Choroid plexus epithelial cell (primary cell): ENCODE measurements around the gene MMS19.

Experiments
- DNase-seq: peaks from one replicate; pipeline ENCODE4 v3.0.0-alpha.2; 2010; ENCODE audit warnings: low read depth
- H3K4me3 ChIP-seq: 2 replicates; pipeline ENCODE4 v1.5.1; 2011; ENCODE audit warnings: low read depth, mild to moderate bottlenecking, control low read depth, low read length, moderate library complexity
- TF ChIP-seq, protein P1 (sequence below): conservative IDR thresholded peaks from 2 replicates; pipeline ENCODE4 v1.5.1; 2011; ENCODE audit warnings: low read depth, mild to moderate bottlenecking, control low read depth, inconsistent platforms, low read length, moderate library complexity

MMS19 gene

DNA sequence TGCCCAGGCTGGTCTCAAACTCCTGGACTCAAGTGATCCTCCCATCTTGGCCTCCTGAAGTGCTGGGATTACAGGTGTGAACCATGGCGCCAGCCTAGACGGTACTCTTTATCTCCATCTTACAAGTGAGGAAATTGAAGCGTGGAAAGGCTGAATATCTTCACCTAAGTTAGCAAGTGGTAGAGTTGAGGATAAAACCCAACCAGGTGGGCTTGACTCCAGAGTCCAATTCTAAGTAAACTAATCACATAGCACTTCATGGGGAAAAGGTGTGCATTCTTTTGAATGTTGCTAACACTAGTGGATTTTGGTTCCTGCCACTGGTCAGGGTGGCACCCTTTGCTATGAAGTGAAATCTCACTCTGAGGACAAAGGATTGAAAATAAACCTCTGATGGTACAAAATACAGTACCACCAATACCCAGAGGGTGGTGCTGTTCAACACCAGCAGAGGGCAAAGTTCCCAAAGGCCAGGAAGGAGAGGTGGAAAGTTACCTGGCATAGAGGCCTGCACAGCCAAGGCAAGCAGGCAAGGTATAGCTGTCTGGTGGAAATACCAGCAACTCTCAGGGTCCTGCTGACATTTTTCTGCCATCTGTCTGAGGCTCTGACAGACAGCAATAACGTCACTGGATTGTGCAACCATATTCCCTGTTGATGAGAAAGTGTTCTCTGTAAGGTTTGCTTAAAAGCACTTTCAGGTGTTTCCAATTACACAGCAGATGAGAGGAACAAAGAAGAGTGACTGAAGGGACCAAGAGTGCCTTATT is 34.7 kb downstream of the MMS19 start:
- TF ChIP-seq, protein P1, sequence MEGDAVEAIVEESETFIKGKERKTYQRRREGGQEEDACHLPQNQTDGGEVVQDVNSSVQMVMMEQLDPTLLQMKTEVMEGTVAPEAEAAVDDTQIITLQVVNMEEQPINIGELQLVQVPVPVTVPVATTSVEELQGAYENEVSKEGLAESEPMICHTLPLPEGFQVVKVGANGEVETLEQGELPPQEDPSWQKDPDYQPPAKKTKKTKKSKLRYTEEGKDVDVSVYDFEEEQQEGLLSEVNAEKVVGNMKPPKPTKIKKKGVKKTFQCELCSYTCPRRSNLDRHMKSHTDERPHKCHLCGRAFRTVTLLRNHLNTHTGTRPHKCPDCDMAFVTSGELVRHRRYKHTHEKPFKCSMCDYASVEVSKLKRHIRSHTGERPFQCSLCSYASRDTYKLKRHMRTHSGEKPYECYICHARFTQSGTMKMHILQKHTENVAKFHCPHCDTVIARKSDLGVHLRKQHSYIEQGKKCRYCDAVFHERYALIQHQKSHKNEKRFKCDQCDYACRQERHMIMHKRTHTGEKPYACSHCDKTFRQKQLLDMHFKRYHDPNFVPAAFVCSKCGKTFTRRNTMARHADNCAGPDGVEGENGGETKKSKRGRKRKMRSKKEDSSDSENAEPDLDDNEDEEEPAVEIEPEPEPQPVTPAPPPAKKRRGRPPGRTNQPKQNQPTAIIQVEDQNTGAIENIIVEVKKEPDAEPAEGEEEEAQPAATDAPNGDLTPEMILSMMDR = peak; percentile 97
- peak; percentile 64 for DNase-seq
- no peak overlapping the region for H3K4me3 ChIP-seq

DNA sequence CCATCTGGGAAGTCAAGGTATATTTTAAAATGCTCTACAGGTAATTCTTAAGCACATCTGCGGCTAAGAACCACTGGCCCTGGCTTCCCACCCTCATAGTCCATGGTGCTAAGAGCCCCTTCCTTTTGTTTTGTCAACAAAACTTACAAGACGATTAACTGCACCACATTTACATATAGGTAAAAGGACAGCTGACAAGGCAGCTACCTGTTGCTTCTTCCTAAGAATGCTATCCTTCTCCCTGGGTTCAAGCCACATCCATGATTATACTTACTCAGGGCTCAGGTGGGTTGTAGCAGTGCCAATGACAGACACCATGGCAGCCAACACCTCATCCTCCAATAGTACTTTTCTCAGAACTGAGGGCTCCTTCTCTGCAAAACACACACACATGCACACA is 35.9 kb downstream of the MMS19 start:
- TF ChIP-seq, protein P1 = no peak
- DNase-seq = no peak
- no peak overlapping the region for H3K4me3 ChIP-seq

- TF ChIP-seq, protein P1 = no peak
- DNase-seq = no peak
- no peak overlapping the region for H3K4me3 ChIP-seq
Observed at GRCh38 chr10:97459933-97460332, 38.3 kb downstream of the MMS19 start.

DNA sequence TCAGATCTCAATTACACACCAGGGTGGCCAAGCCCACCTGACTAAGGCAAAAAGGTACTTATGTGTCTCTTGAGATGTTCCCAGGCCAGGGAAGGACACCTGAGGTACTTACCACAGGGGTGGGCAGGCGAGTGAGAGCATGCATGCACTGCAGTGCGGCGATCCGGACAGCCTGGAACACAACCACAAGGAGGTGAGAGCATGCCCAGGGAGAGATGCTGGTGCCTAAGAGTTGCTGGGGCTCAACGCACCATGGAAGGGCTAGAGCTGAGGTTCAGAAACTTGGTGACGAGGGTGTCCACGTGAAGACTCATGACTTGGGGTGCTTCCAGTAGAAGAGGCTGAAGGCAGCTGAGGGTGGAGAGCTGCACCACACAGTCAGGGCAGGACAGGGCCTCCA is 39.1 kb downstream of the MMS19 start:
- no peak overlapping the region for H3K4me3 ChIP-seq
- DNase-seq = no peak
- TF ChIP-seq, protein P1 = no peak

DNA sequence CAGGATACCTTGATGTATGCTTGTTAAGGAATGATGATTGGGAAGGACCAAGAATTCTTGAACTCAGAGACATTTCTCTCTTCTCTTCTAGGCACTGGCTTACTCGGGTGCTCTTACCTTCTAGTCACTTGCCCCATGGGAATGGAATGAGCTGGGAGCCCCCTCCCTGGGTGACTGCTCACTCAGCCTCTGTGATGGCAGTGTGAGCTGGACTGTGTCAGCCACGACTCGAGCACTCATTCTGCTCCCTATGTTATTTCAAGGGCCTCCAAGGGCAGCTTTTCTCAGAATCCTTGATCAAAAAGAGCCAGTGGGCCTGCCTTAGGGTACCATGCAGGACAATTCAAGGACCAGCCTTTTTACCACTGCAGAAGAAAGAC is 41.5 kb downstream of the MMS19 start:
- H3K4me3 ChIP-seq = no peak overlapping the region
- DNase-seq = no peak
- TF ChIP-seq, protein P1 = no peak

DNA sequence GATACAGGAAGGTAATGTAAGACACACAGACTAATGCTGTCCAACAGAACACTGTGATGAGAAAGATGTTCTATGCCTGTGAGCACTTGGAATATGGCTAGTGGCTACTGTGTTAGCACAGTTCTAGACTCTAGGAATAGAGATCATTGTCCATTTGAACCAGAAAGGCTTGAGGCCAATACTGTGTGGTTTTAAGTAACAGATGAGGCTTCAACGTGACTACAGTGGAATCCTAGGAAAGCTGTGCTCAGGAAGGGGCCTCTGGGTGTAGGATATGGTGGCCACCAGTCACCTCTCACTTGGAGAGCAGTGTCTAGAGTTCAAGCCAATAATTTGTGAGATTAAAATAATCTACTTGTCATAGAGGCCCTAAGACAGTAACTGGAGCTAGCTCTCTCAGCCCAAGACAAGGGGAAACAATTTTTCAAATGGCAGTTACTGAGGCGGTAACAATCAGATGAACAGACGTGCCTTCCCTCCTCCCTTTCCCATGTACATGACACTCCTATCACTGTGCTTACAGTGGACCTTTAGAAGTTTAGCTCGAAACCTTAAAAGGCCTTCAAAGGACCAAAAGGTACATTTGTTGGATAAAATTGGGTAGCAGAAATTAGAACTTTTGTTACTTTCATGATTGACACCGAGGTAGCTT is 42.1 kb downstream of the MMS19 start:
- no peak overlapping the region for H3K4me3 ChIP-seq
- TF ChIP-seq, protein P1 = no peak
- DNase-seq = no peak
